Suppressor macrophage (primary cell): ENCODE measurements around the gene SHISA6.
"Not testable (repeated sequence)": the region's sequence is repeated elsewhere in the genome, so short reads cannot be mapped to it uniquely, and the experiment has no call there.

Source experiments
- DNase-seq, 4 experiments: peaks; one replicate each; pipeline ENCODE4 v3.0.0-alpha.2; 2020 to 2022

The SHISA6 gene

GRCh38 chr17:11303773-11304394 lies 62.9 kb downstream of the SHISA6 start:
- DNase-seq, result no peak

GRCh38 chr17:11304568-11304967 lies 63.6 kb downstream of the SHISA6 start:
- no peak for DNase-seq

- no peak for DNase-seq
Measured at GRCh38 chr17:11305524-11305923, 64.5 kb downstream of the SHISA6 start.

- DNase-seq, result no peak
Measured at GRCh38 chr17:11308531-11308930, 67.5 kb downstream of the SHISA6 start.

GRCh38 chr17:11309033-11309432 lies 68.0 kb downstream of the SHISA6 start:
- DNase-seq, result no peak

GRCh38 chr17:11309850-11310249 lies 68.8 kb downstream of the SHISA6 start:
- DNase-seq, result no peak

- DNase-seq, result not testable (repeated sequence)
Measured at GRCh38 chr17:11316451-11316850, 75.4 kb downstream of the SHISA6 start.

- no peak for DNase-seq
Measured at GRCh38 chr17:11318207-11318606, 77.2 kb downstream of the SHISA6 start.

- no peak for DNase-seq
Measured at GRCh38 chr17:11319894-11320293, 78.9 kb downstream of the SHISA6 start.

GRCh38 chr17:11324021-11324420 lies 83.0 kb downstream of the SHISA6 start:
- no peak for DNase-seq

- no peak for DNase-seq
Measured at GRCh38 chr17:11324846-11325420, 83.9 kb downstream of the SHISA6 start.

GRCh38 chr17:11326492-11326891 lies 85.5 kb downstream of the SHISA6 start:
- DNase-seq, result no peak

- no peak for DNase-seq
Measured at GRCh38 chr17:11328770-11329169, 87.8 kb downstream of the SHISA6 start.

- no peak for DNase-seq
Measured at GRCh38 chr17:11330006-11330405, 89.0 kb downstream of the SHISA6 start.

- no peak for DNase-seq
Measured at GRCh38 chr17:11330826-11331225, 89.8 kb downstream of the SHISA6 start.

GRCh38 chr17:11331547-11332513 lies 90.8 kb downstream of the SHISA6 start:
- DNase-seq, result no peak

GRCh38 chr17:11332706-11333105 lies 91.7 kb downstream of the SHISA6 start:
- DNase-seq, result no peak

- no peak for DNase-seq
Measured at GRCh38 chr17:11334493-11334892, 93.5 kb downstream of the SHISA6 start.

- DNase-seq, result no peak
Measured at GRCh38 chr17:11336290-11336689, 95.3 kb downstream of the SHISA6 start.

- no peak for DNase-seq
Measured at GRCh38 chr17:11340803-11341202, 99.8 kb downstream of the SHISA6 start.

- no peak for DNase-seq
Measured at GRCh38 chr17:11342138-11342537, 101.1 kb downstream of the SHISA6 start.

GRCh38 chr17:11349106-11349505 lies 108.1 kb downstream of the SHISA6 start:
- no peak for DNase-seq

- DNase-seq, result no peak
Measured at GRCh38 chr17:11351479-11351878, 110.5 kb downstream of the SHISA6 start.

- no peak for DNase-seq
Measured at GRCh38 chr17:11353601-11354000, 112.6 kb downstream of the SHISA6 start.
